A549 (cell line): Measurements from ENCODE around the gene CSNK1D. TPM values are rescaled to one million over a fixed set of nuclear protein-coding genes. Genes with fewer than 3 reads are reported as not detected.
A peak's percentile ranks its signal among the peaks of the same experiment; 100 is the strongest.

Source experiments
- ATAC-seq, 2 experiments: fragments of 200-7000 bp in 1 of 2; fragments of >200 bp in 1 of 2; cut with Nextera tagmentation in 1 of 2; cut with Tn5 transposase in 1 of 2; 3 replicates each; pipeline versions ENCODE4 v1.8.0 to v1.9.1; 2018 to 2020; ENCODE audit warnings: mild to moderate bottlenecking in 1 of 2, moderate library complexity in 1 of 2
- CTCF ChIA-PET: fragments of 300-600 bp; sonication (Branson Sonifier 250); formaldehyde crosslinking; extraction: SDS; loops from one replicate; lab custom pipeline; 2021; ENCODE audit warnings: antibody characterized with exemption, inconsistent platforms; lab: Yijun Ruan, JAX
- POLR2A ChIA-PET: fragments of 350-600 bp; formaldehyde crosslinking; extraction: SDS; loops from one replicate; lab custom pipeline; 2021; ENCODE audit warnings: antibody characterized with exemption, inconsistent platforms; lab: Yijun Ruan, JAX
- DNase-seq, 2 experiments: peaks; one replicate each; pipeline versions ENCODE4 v3.0.0 to v3.0.0-alpha.2; 2011 to 2016; ENCODE audit warnings: low read depth in 1 of 2, low spot score in 1 of 2
- FAIRE-seq: peaks from 2 replicates; lab custom pipeline; 2011; peaks lifted over from hg19 to GRCh38; lab: Jason Lieb, UNC
- H3K27ac ChIP-seq, 2 experiments: fragments of >200 bp; sonication (Bioruptor Twin); formaldehyde crosslinking; 3 replicates each; pipeline ENCODE4 v1.5.1; 2016 to 2017
- H3K4me1 ChIP-seq: fragments of >200 bp; sonication (Bioruptor Twin); formaldehyde crosslinking; 3 replicates; pipeline ENCODE4 v1.6.1; 2016
- H3K4me2 ChIP-seq: fragments of >200 bp; sonication (Bioruptor Twin); formaldehyde crosslinking; 3 replicates; pipeline ENCODE4 v1.6.1; 2016
- H3K4me3 ChIP-seq: fragments of >200 bp; sonication (Bioruptor Twin); formaldehyde crosslinking; 3 replicates; pipeline ENCODE4 v1.5.1; 2016
- H3K9me3 ChIP-seq: fragments of >200 bp; sonication (Bioruptor Twin); formaldehyde crosslinking; 3 replicates; pipeline ENCODE4 v1.6.1; 2016
- CBX2 ChIP-seq: fragments of 200-600 bp; sonication (generic); IDR thresholded peaks from 2 replicates; pipeline ENCODE4 v1.6.1; 2016; ENCODE audit warnings: low read depth, mild to moderate bottlenecking, borderline replicate concordance
- CHD2 ChIP-seq: fragments of 150-350 bp; IDR thresholded peaks from 2 replicates; pipeline ENCODE4 v1.6.1; 2014; ENCODE audit warnings: low read length; ENCODE audit not compliant: partially characterized antibody
- EHMT2 ChIP-seq: fragments of 200-600 bp; sonication (generic); IDR thresholded peaks from 2 replicates; pipeline ENCODE4 v1.6.1; 2016; ENCODE audit warnings: antibody characterized with exemption, low read depth, mild to moderate bottlenecking, moderate library complexity
- FOSB ChIP-seq: fragments of 250-450 bp; sonication (Bioruptor Pico); IDR thresholded peaks from 2 replicates; pipeline ENCODE4 v1.5.0; 2020; ENCODE audit warnings: mild to moderate bottlenecking, moderate library complexity
- FOXS1 ChIP-seq: fragments of 250-450 bp; sonication (Bioruptor Pico); IDR thresholded peaks from 2 replicates; pipeline ENCODE4 v1.5.0; 2020; ENCODE audit warnings: mild to moderate bottlenecking, moderate library complexity
- GATA3 ChIP-seq: IDR thresholded peaks from 2 replicates; pipeline ENCODE4 v1.6.1; 2012; ENCODE audit warnings: borderline replicate concordance
- HMGXB4 ChIP-seq: fragments of 250-450 bp; sonication (Bioruptor Pico); IDR thresholded peaks from 2 replicates; pipeline ENCODE4 v1.5.0; 2021; ENCODE audit warnings: mild to moderate bottlenecking, moderate library complexity, borderline replicate concordance
- HOXA7 ChIP-seq: fragments of 250-450 bp; sonication (Bioruptor Pico); IDR thresholded peaks from 2 replicates; pipeline ENCODE4 v1.5.0; 2020; ENCODE audit warnings: mild to moderate bottlenecking, moderate library complexity
- JUNB ChIP-seq: fragments of >200 bp; sonication (Bioruptor Twin); formaldehyde crosslinking; IDR thresholded peaks from 2 replicates; pipeline ENCODE4 v1.6.1; 2016
- KDM1A ChIP-seq: fragments of 200-600 bp; sonication (generic); IDR thresholded peaks from 2 replicates; pipeline ENCODE4 v1.6.1; 2016; ENCODE audit warnings: low read depth, mild to moderate bottlenecking
- KDM5A ChIP-seq: fragments of 200-600 bp; sonication (generic); IDR thresholded peaks from 2 replicates; pipeline ENCODE4 v1.6.1; 2016; ENCODE audit warnings: antibody characterized with exemption, mild to moderate bottlenecking
- NR3C1 ChIP-seq: fragments of >200 bp; sonication (Bioruptor Twin); formaldehyde crosslinking; IDR thresholded peaks from 3 replicates; pipeline ENCODE4 v1.6.1; 2017
- PHF8 ChIP-seq: fragments of 200-600 bp; sonication (generic); IDR thresholded peaks from 2 replicates; pipeline ENCODE4 v1.6.1; 2016; ENCODE audit warnings: low read depth, mild to moderate bottlenecking, antibody characterized with exemption, moderate library complexity, borderline replicate concordance
- POLR2AphosphoS2 ChIP-seq: conservative IDR thresholded peaks from 2 replicates; pipeline ENCODE4 v1.6.1; 2012; ENCODE audit warnings: low read length, improper control_type of control experiment, inconsistent platforms
- RAD21 ChIP-seq, 2 experiments: fragments of >200 bp in 1 of 2; sonication (Bioruptor Twin) in 1 of 2; formaldehyde crosslinking in 1 of 2; IDR thresholded peaks in 1 of 2; conservative IDR thresholded peaks in 1 of 2; 2 replicates in 1 of 2; 3 replicates in 1 of 2; pipeline ENCODE4 v1.6.1; 2012 to 2018; ENCODE audit warnings: inconsistent platforms in 1 of 2
- RCOR1 ChIP-seq: fragments of 150-350 bp; IDR thresholded peaks from 2 replicates; pipeline ENCODE4 v1.6.1; 2014; ENCODE audit warnings: antibody characterized with exemption, low read length, low read depth
- REST ChIP-seq: fragments of 200-600 bp; sonication (generic); IDR thresholded peaks from 2 replicates; pipeline ENCODE4 v1.6.1; 2016; ENCODE audit warnings: antibody characterized with exemption, mild to moderate bottlenecking, moderate library complexity
- RFX5 ChIP-seq: fragments of 450-650 bp; IDR thresholded peaks from 2 replicates; pipeline ENCODE4 v1.7.1; 2014; ENCODE audit warnings: antibody characterized with exemption, mild to moderate bottlenecking, moderate library complexity
- SREBF2 ChIP-seq: fragments of 450-650 bp; IDR thresholded peaks from 2 replicates; pipeline ENCODE4 v1.6.1; 2014; ENCODE audit warnings: mild to moderate bottlenecking, moderate library complexity
- TFCP2L1 ChIP-seq: fragments of 250-450 bp; sonication (Bioruptor Pico); IDR thresholded peaks from 2 replicates; pipeline ENCODE4 v1.5.0; 2021; ENCODE audit warnings: mild to moderate bottlenecking
- ZFP36 ChIP-seq: fragments of 450-650 bp; IDR thresholded peaks from 2 replicates; pipeline ENCODE4 v1.6.1; 2014; ENCODE audit warnings: borderline replicate concordance; ENCODE audit not compliant: partially characterized antibody
- WGBS: methylation state at CpG from one replicate; pipeline ENCODE4 v1.1.6; 2017; ENCODE audit errors: missing lambda C conversion rate; 5-methylcytosine and 5-hydroxymethylcytosine counted together
- polyA plus RNA-seq, 4 experiments: library from polyadenylated mRNA; depleted of rRNA in 3 of 4; stranded (reverse); fragments of >200 nt; fragmentation: RNase III in 1 of 4; extraction: RNeasy Plus Mini Kit Qiagen cat#74134 plus additional on column Dnase treatment in 1 of 4; gene quantifications; 2 replicates in 3 of 4; 3 replicates in 1 of 4; pipeline ENCODE4 v1.2.3, GENCODE V29; 2011 to 2017
- TF ChIP-seq, protein P1 (sequence below): IDR thresholded peaks from 2 replicates; pipeline ENCODE4 v1.6.1; 2012; ENCODE audit warnings: low read depth, borderline replicate concordance
- TF ChIP-seq, protein P2 (sequence below): fragments of 450-650 bp; IDR thresholded peaks from 2 replicates; pipeline ENCODE4 v1.6.1; 2014; ENCODE audit warnings: antibody characterized with exemption
- TF ChIP-seq, protein P3 (sequence below): IDR thresholded peaks from 2 replicates; pipeline ENCODE4 v1.6.1; 2012
- TF ChIP-seq, protein P4 (sequence below): fragments of >200 bp; sonication (Bioruptor Twin); formaldehyde crosslinking; IDR thresholded peaks from 2 replicates; pipeline ENCODE4 v1.6.1; 2016

The CSNK1D gene
- polyA plus RNA-seq, 2 of the 4 experiments (the other 2 are of a cell fraction), result 130 to 163 TPM

DNA sequence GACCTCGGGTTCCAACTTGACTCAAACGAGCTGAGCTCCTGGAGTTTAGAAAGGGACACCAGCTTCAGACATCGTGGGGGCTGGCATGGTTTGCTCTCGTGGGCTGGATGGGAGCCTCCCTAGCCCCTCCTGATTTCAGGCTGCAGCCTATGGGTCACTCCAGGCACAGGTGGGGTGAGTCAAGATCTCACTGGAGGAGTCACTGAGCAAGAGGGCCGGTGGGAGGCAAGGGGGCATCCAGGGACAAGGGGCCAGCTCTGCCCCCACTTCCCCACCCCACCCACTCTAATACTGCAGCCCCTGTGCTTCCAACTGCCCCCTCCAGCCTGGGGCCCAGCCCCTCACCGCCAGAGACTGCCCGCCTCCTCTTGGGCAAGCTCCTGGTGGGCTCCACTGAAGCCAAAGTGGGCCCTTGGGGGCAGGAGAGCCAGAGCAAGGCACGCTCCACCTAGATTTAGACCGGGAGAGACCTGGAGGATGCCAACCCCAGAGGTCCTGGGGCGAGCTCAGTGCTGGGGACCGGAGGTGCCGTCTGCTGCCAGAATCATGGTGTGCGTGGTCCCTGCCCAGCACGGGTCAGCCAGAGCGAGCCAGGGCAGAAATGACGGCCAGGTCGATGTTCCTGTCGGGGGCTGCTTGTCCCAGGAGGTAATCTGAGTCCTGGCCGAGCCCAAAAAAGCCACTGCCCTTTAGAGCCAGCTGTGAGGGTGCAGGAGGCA is 38.3 kb downstream of the CSNK1D start:
- DNase-seq, result no peak
- peaks cover 78% of the 10 kb centered on the region for H3K4me1 ChIP-seq

DNA sequence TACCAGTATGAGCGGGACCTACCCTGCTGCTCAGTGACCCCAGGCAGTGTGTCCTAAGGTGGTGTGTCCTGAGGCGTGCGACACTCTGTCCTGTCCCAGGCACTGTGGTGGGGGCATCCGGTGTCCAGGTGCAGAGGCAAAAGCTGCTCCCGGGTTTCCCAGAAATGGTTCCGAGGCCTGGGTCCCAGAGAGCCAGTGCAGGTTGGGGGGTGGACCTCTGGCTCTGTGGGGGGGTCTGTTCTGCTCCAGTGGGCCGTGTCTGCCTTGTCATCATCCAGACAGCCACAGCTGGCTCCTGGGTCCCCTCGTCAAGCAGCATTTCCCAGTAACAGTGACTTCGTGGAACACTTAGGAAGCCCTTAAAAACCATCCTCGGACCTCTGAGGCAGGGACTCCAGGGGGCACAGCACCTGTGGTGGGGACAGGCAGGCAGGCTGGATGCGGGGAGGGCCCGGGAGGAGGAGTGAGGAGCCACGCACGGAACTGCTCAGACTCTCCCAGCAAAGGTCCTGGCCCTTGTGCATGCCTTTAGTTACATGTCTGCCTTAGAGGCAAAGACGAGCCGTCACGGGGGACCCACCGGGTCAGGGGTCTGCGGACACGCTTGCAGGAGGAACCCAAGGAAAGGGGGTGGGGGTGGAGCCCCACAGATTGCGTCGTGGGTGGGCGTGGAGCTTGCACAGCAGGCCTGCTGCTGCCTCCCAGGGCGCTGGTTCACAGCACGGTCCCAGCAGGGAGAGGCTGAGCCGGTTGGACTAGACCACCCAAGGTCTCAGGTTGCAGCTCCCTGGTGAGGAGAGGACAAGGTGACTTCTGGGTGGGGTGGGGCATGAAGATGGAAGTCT is 39.1 kb downstream of the CSNK1D start:
- Histone ChIP-seq H3K4me3 (no peak overlapping the region), H3K4me2 (peak overlapping the region; percentile 61), H3K27ac (peak overlapping the region; percentile 68 to 71; a peak in 5 of 6 replicates), H3K9me3 (no peaks in the 10 kb centered on the region)
- POLR2A ChIA-PET, result interaction anchor here (1.2 to 2.1 kb wide), 2 partner anchors 28 to 59 kb away, joined by 3 to 14 read pairs; no protein-coding TSS in a partner anchor
- WGBS, result 72% methylated on average over 21 of the region's 26 CpGs
- no peak for ATAC-seq
- FAIRE-seq, result no peak
- CTCF ChIA-PET, result interaction anchor here (0.7 to 17.6 kb wide), 16 partner anchors 8 to 200 kb away, joined by 3 to 289 read pairs (median 14); partner anchors contain the start of genes CCDC57, CD7 and SECTM1
- TF ChIP-seq, protein P1, sequence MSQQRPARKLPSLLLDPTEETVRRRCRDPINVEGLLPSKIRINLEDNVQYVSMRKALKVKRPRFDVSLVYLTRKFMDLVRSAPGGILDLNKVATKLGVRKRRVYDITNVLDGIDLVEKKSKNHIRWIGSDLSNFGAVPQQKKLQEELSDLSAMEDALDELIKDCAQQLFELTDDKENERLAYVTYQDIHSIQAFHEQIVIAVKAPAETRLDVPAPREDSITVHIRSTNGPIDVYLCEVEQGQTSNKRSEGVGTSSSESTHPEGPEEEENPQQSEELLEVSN, result no peak
- TF ChIP-seq FOSB, result no peak
- TF ChIP-seq GATA3, result no peak
- TF ChIP-seq HMGXB4, result no peak
- no peak for TF ChIP-seq HOXA7 (CRISPR knock-in tag)
- no peak for TF ChIP-seq NR3C1
- TF ChIP-seq, protein P2, sequence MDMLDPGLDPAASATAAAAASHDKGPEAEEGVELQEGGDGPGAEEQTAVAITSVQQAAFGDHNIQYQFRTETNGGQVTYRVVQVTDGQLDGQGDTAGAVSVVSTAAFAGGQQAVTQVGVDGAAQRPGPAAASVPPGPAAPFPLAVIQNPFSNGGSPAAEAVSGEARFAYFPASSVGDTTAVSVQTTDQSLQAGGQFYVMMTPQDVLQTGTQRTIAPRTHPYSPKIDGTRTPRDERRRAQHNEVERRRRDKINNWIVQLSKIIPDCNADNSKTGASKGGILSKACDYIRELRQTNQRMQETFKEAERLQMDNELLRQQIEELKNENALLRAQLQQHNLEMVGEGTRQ, result no peak
- TF ChIP-seq CBX2, result no peak
- TF ChIP-seq ZFP36, result no peak
- TF ChIP-seq TFCP2L1 (CRISPR knock-in tag), result no peak
- no peak for TF ChIP-seq RAD21 (conservative IDR thresholded peaks at IDR 0.05 in 1 of 2, IDR thresholded peaks at IDR 0.05 in 1 of 2)
- no peak for TF ChIP-seq PHF8
- TF ChIP-seq CHD2, result no peak
- no peak for TF ChIP-seq KDM5A
- no peak for TF ChIP-seq EHMT2
- TF ChIP-seq REST, result no peak
- no peak for TF ChIP-seq FOXS1 (CRISPR knock-in tag)
- TF ChIP-seq, protein P3, sequence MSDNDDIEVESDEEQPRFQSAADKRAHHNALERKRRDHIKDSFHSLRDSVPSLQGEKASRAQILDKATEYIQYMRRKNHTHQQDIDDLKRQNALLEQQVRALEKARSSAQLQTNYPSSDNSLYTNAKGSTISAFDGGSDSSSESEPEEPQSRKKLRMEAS, result no peak
- no peak for TF ChIP-seq SREBF2
- TF ChIP-seq, all 56 proteins: peak for 0
- no peak for DNase-seq
- H3K4me1 ChIP-seq, result peaks cover 80% of the 10 kb centered on the region

More for the DNA sequence above, 38.3 kb downstream of the CSNK1D start:
- FAIRE-seq (no peak), ATAC-seq (no peak)
- H3K4me2 ChIP-seq, result peak overlapping the region; percentile 61
- ChIA-PET POLR2A (interaction anchor here (1.4 to 2.1 kb wide), 2 partner anchors 29 to 58 kb away, joined by 4 to 14 read pairs; no protein-coding TSS in a partner anchor), CTCF (interaction anchor here (0.7 to 17.6 kb wide), 40 partner anchors 9 to 303 kb away, joined by 3 to 289 read pairs (median 7); partner anchors contain the start of genes CCDC57, CD7, DCXR and RAC3)
- TF ChIP-seq JUNB (no peak), RFX5 (no peak), RCOR1 (no peak), KDM1A (no peak), POLR2AphosphoS2 (0 out of 2 replicates have a peak, but pooled peaks have one; percentile 56)
- TF ChIP-seq, protein P3, result no peak
- TF ChIP-seq, protein P4, sequence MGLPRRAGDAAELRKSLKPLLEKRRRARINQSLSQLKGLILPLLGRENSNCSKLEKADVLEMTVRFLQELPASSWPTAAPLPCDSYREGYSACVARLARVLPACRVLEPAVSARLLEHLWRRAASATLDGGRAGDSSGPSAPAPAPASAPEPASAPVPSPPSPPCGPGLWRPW, result no peak
- no peak overlapping the region for H3K4me3 ChIP-seq
- 73% methylated on average over 17 of the region's 19 CpGs for WGBS
- peak overlapping the region; percentile 68 to 71; a peak in 5 of 6 replicates for H3K27ac ChIP-seq
- no peaks in the 10 kb centered on the region for H3K9me3 ChIP-seq
